ENCODE measurements around the gene SUSD4. TPM values are rescaled to one million over a fixed set of nuclear protein-coding genes. Genes with fewer than 3 reads are reported as not detected.

SUSD4 gene
- total and polyA plus RNA-seq, 2 of the 4 experiments (the other 2 are of a cell fraction): 1.8 to 2.7 TPM

GRCh38 chr1:223290397-223290796 lies 73.6 kb downstream of the SUSD4 start:
- Histone ChIP-seq H3K9me3 (ENCODE audit: control insufficient read depth, insufficient read depth, low read length) (no peaks in the 10 kb centered on the region), H2BK15ac (ENCODE audit: low read depth, low read length) (no peak overlapping the region), H2AK5ac (ENCODE audit: low read depth, low read length) (no peak overlapping the region), H3K4me2 (ENCODE audit: low read depth, low read length) (no peak overlapping the region), H3K27me3 (ENCODE audit: control insufficient read depth, insufficient read depth, low read length) (peaks cover 20% of the 10 kb centered on the region), H3K18ac (ENCODE audit: low read depth, low read length) (no peak overlapping the region), H3K9ac (ENCODE audit: low read depth, low read length) (no peak overlapping the region), H3K9me1 (ENCODE audit: insufficient read depth, low read length) (no peaks in the 10 kb centered on the region), H3K4me1 (ENCODE audit: control insufficient read depth, insufficient read depth, low read length) (no peaks in the 10 kb centered on the region), H2AFZ (replicated peaks; ENCODE audit: low read length, poor library complexity) (no peak overlapping the region), H3K14ac (replicated peaks; ENCODE audit: low read depth, low read length) (no peak overlapping the region), H2BK5ac (ENCODE audit: low read depth, low read length, poor library complexity, severe bottlenecking) (no peak overlapping the region), H3K4ac (ENCODE audit: low read depth, low read length) (no peak overlapping the region), H4K91ac (ENCODE audit: insufficient read depth, low read depth, low read length) (no peak overlapping the region), H4K20me1 (ENCODE audit: insufficient read depth, low read length) (no peaks in the 10 kb centered on the region), H3K36me3 (ENCODE audit: control insufficient read depth, insufficient read depth, low read length) (no peaks in the 10 kb centered on the region), H3K27ac (ENCODE audit: insufficient read depth, low read length) (no peak overlapping the region), H4K5ac (ENCODE audit: low read depth, low read length) (no peak overlapping the region), H2BK20ac (ENCODE audit: low read depth, low read length) (no peak overlapping the region), H4K8ac (ENCODE audit: low read depth in 2 of 2, low read length in 2 of 2) (no peak overlapping the region), H3K79me1 (ENCODE audit: low read depth in 1 of 2, low read length in 2 of 2) (no peaks in the 10 kb centered on the region), H2BK120ac (ENCODE audit: low read depth, low read length) (no peak overlapping the region), H3K23ac (ENCODE audit: low read depth, low read length) (no peak overlapping the region), H2AK9ac (replicated peaks; ENCODE audit: low read depth, low read length, poor library complexity) (no peak overlapping the region), H3K4me3 (ENCODE audit: insufficient read depth, low read depth, low read length) (no peak overlapping the region), H3K56ac (ENCODE audit: extremely low read depth, insufficient read depth, low read length) (no peak overlapping the region)
- ChIA-PET POLR2A (ENCODE audit: unreplicated experiment) (no interaction called here), CTCF (interaction anchor here (0.7 kb wide), 1 partner anchor 60 kb away, joined by 3 read pairs; no protein-coding TSS in a partner anchor)
- no TSS peak for BruUV-seq (replicated peaks)
- no peak for DNase-seq
- in situ Hi-C loops (cut with MboI; ENCODE audit: low sequenced_read_pairs): no loop called here
- no peak for ATAC-seq (ENCODE audit: low read depth)
- dilution Hi-C loops (cut with HindIII; ENCODE audit: low sequenced_read_pairs, unreplicated experiment): no loop called here
- TF ChIP-seq RAD21 (IDR thresholded peaks at IDR 0.05; ENCODE audit: low read length): no peak
- TF ChIP-seq CHD1 (IDR thresholded peaks at IDR 0.05; ENCODE audit: low read depth, low read length): no peak
- no peak for TF ChIP-seq POLR2A (IDR thresholded peaks at IDR 0.05; ENCODE audit: low read depth, low read length)
- TF ChIP-seq MAZ (IDR thresholded peaks at IDR 0.05; ENCODE audit: borderline replicate concordance, low read depth, low read length): no peak
- no peak for TF ChIP-seq NFE2L2 (IDR thresholded peaks at IDR 0.05; ENCODE audit: low read depth, low read length)
- TF ChIP-seq FOS (IDR thresholded peaks at IDR 0.05; ENCODE audit: low read depth, low read length): no peak
- no peak for TF ChIP-seq MXI1 (IDR thresholded peaks at IDR 0.05; ENCODE audit: borderline replicate concordance, low read depth, low read length)
- no peak for TF ChIP-seq BHLHE40 (IDR thresholded peaks at IDR 0.05; ENCODE audit: low read depth, low read length)
- TF ChIP-seq RFX5 (IDR thresholded peaks at IDR 0.05; ENCODE audit: low read depth, low read length): no peak
- no peak for TF ChIP-seq USF2 (IDR thresholded peaks at IDR 0.05; ENCODE audit: low read depth, low read length)
- TF ChIP-seq CTCF (conservative IDR thresholded peaks at IDR 0.05; ENCODE audit: low read depth, low read length): no peak
- no peak for TF ChIP-seq CEBPB (IDR thresholded peaks at IDR 0.05; ENCODE audit: low read depth, low read length)
- no peak for TF ChIP-seq MAFK (IDR thresholded peaks at IDR 0.05; ENCODE audit: low read depth, low read length)
- no peak for TF ChIP-seq RCOR1 (IDR thresholded peaks at IDR 0.05; ENCODE audit: insufficient replicate concordance, low read length)
- no CpG with 5 or more reads among the region's 3 CpGs for WGBS, 2 experiments (ENCODE audit: extremely low coverage in 2 of 2, insufficient read length in 1 of 2)
- intact Hi-C loops (cut with micrococcal nuclease): no loop called here
